HCT116 (cell line): Measurements from ENCODE around the gene KRT79. TPM values are rescaled to one million over a fixed set of nuclear protein-coding genes. Genes with fewer than 3 reads are reported as not detected.

ENCODE experiments used
- ATAC-seq: fragments of 200-7000 bp; cut with Tn5 transposase; 2 replicates; pipeline ENCODE4 v1.9.1; 2020; ENCODE audit warnings: mild to moderate bottlenecking, moderate library complexity
- BruUV-seq: library from RNA; stranded (reverse); fragments of 400-500 nt; replicated peaks from 2 replicates; lab custom pipeline; 2021; lab: Mats Ljungman, UMichigan
- CTCF ChIA-PET: fragments of 300-600 bp; sonication (Branson Sonifier 250); formaldehyde crosslinking; loops from one replicate; lab custom pipeline; 2021; ENCODE audit warnings: antibody characterized with exemption; lab: Charles Lee
- POLR2A ChIA-PET: fragments of 300-600, 350-600 bp; sonication (Branson Sonifier 250); formaldehyde crosslinking; loops from one replicate; lab custom pipeline; 2021; ENCODE audit warnings: antibody characterized with exemption; lab: Charles Lee
- RAD21 ChIA-PET, 2 experiments: fragments of 300-600 bp; sonication (Branson Sonifier 250); formaldehyde crosslinking; loops; one replicate each; lab custom pipeline; 2023; ENCODE audit warnings: low total read pairs in 2 of 2; ENCODE audit not compliant: uncharacterized antibody in 2 of 2, unreplicated experiment in 2 of 2, low non-redundant PET in 1 of 2; lab: Charles Lee
- DNase-seq: peaks from one replicate; pipeline ENCODE4 v3.0.0-alpha.2; 2010; ENCODE audit warnings: low read depth, low spot score
- H2AFZ ChIP-seq: fragments of 200-600 bp; shearing (Covaris generic), sonication (generic); 2 replicates; pipeline ENCODE4 v1.6.1; 2017; ENCODE audit warnings: low read depth, mixed run types, mixed read lengths, antibody characterized with exemption, low read length; ENCODE audit not compliant: poor library complexity, severe bottlenecking
- H3K27ac ChIP-seq: 2 replicates; pipeline ENCODE4 v1.5.1; 2012; ENCODE audit warnings: low read depth, low read length
- H3K27me3 ChIP-seq: fragments of 200-600 bp; sonication (generic); 2 replicates; pipeline ENCODE4 v1.6.1; 2016; ENCODE audit warnings: mixed run types, low read length, mixed read lengths; ENCODE audit not compliant: insufficient read depth
- H3K36me3 ChIP-seq, 2 experiments: fragments of 200-500 bp in 1 of 2; fragments of 200-600 bp in 1 of 2; sonication (Bioruptor generic) in 1 of 2; sonication (generic) in 1 of 2; 2 replicates each; pipeline versions ENCODE4 v1.5.1 to v1.6.1; 2014 to 2016; ENCODE audit warnings: low read length in 2 of 2, inconsistent platforms in 1 of 2, mixed read lengths in 1 of 2, mixed run types in 1 of 2; ENCODE audit not compliant: insufficient read depth in 2 of 2, control insufficient read depth in 1 of 2
- H3K4me1 ChIP-seq, 2 experiments: fragments of 200-600 bp in 1 of 2; sonication (generic) in 1 of 2; 2 replicates each; pipeline versions ENCODE4 v1.5.1 to v1.6.1; 2012 to 2017; ENCODE audit warnings: low read length in 2 of 2, inconsistent platforms in 1 of 2, mild to moderate bottlenecking in 1 of 2, mixed read lengths in 1 of 2, mixed run types in 1 of 2, moderate library complexity in 1 of 2; ENCODE audit not compliant: insufficient read depth in 2 of 2, control insufficient read depth in 1 of 2
- H3K4me2 ChIP-seq: fragments of 200-600 bp; sonication (generic); 2 replicates; pipeline ENCODE4 v1.6.1; 2017; ENCODE audit warnings: mixed run types, low read length, mixed read lengths
- H3K4me3 ChIP-seq, 2 experiments: fragments of 200-600 bp in 1 of 2; sonication (generic) in 1 of 2; replicated peaks in 1 of 2; 2 replicates each; pipeline ENCODE4 v1.5.1; 2011 to 2016; ENCODE audit warnings: low read length in 2 of 2, control low read depth in 1 of 2, low read depth in 1 of 2, mild to moderate bottlenecking in 1 of 2, mixed read lengths in 1 of 2, mixed run types in 1 of 2
- H3K79me2 ChIP-seq: fragments of 200-600 bp; sonication (generic); 2 replicates; pipeline ENCODE4 v1.6.1; 2017; ENCODE audit warnings: mild to moderate bottlenecking, mixed run types, low read length, moderate library complexity, mixed read lengths; ENCODE audit not compliant: insufficient read depth
- H3K9ac ChIP-seq: fragments of 200-600 bp; sonication (generic); 2 replicates; pipeline ENCODE4 v1.6.1; 2016; ENCODE audit warnings: low read length, mixed read lengths
- H3K9me2 ChIP-seq: fragments of 200-600 bp; sonication (generic), shearing (Covaris generic); 2 replicates; pipeline ENCODE4 v1.6.1; 2017; ENCODE audit warnings: mixed run types, mild to moderate bottlenecking, moderate library complexity; ENCODE audit not compliant: insufficient read depth
- H3K9me3 ChIP-seq, 2 experiments: fragments of 200-500 bp in 1 of 2; fragments of 200-600 bp in 1 of 2; sonication (Bioruptor generic) in 1 of 2; sonication (generic) in 1 of 2; 2 replicates each; pipeline ENCODE4 v1.6.1; 2014 to 2017; ENCODE audit warnings: low read length in 2 of 2, mixed read lengths in 2 of 2, inconsistent platforms in 1 of 2, low read depth in 1 of 2, mild to moderate bottlenecking in 1 of 2, mixed run types in 1 of 2, moderate library complexity in 1 of 2; ENCODE audit not compliant: control insufficient read depth in 1 of 2, insufficient read depth in 1 of 2
- H4K20me1 ChIP-seq: fragments of 200-600 bp; sonication (generic), shearing (Covaris generic); 2 replicates; pipeline ENCODE4 v1.6.1; 2017; ENCODE audit warnings: mixed run types, mild to moderate bottlenecking, moderate library complexity; ENCODE audit not compliant: insufficient read depth
- CBX3 ChIP-seq: IDR thresholded peaks from 2 replicates; pipeline ENCODE4 v1.6.1; 2012; ENCODE audit warnings: low read depth
- POLR2AphosphoS5 ChIP-seq: IDR thresholded peaks from 2 replicates; pipeline ENCODE4 v1.6.1; 2011; ENCODE audit warnings: mild to moderate bottlenecking, low read depth, low read length, moderate library complexity
- YY1 ChIP-seq: IDR thresholded peaks from 2 replicates; pipeline ENCODE4 v1.6.1; 2011; ENCODE audit warnings: low read length, low read depth, moderate library complexity, mild to moderate bottlenecking; ENCODE audit not compliant: insufficient replicate concordance; ENCODE audit errors: extremely low read depth
- intact Hi-C: fragments of 100-400 bp; cut with micrococcal nuclease; formaldehyde crosslinking; loops from 2 replicates; pipeline ENCODE4 v1.10.0; 2022
- total RNA-seq: library from RNA; stranded (reverse); gene quantifications from one replicate; pipeline ENCODE4 v1.2.1, GENCODE V29; 2021; ENCODE audit not compliant: unreplicated experiment

KRT79 gene
- total RNA-seq, 1 experiment from 2014 or later: not detected

- no peaks in the 10 kb centered on the region for H3K36me3 ChIP-seq
- peak overlapping the region; percentile 51 for H2AFZ ChIP-seq
- peak overlapping the region; percentile 78 for H3K9ac ChIP-seq
- POLR2A ChIA-PET: interaction anchor here (1.6 to 6.2 kb wide), 2 partner anchors 723 to 727 kb away, joined by 4 to 48 read pairs; no protein-coding TSS in a partner anchor
- no peaks in the 10 kb centered on the region for H3K9me2 ChIP-seq
- ATAC-seq (no peak), DNase-seq (no peak)
- H3K27ac ChIP-seq: peak overlapping the region; percentile 81
- intact Hi-C loops: loop anchor here (2.0 to 5.0 kb wide), 5 partner anchors 205 to 724 kb away; no protein-coding TSS in a partner anchor
- no peaks in the 10 kb centered on the region for H3K79me2 ChIP-seq
- RAD21 ChIA-PET: interaction anchor here in 1 of 2 experiments (1.3 kb wide), 1 partner anchor 728 kb away, joined by 6 read pairs; no protein-coding TSS in a partner anchor
- H3K9me3 ChIP-seq: no peaks in the 10 kb centered on the region
- CTCF ChIA-PET: interaction anchor here (0.7 to 2.1 kb wide), 18 partner anchors 8 to 728 kb away, joined by 3 to 33 read pairs (median 8); partner anchors contain the start of genes EIF4B and KRT85
- H3K4me3 ChIP-seq: 0 out of 4 replicates have a peak overlapping the region, but pooled peaks of 1 of the 2 experiments have one; percentile 16
- H3K27me3 ChIP-seq: no peaks in the 10 kb centered on the region
- TF ChIP-seq YY1 (no peak), CBX3 (no peak), POLR2AphosphoS5 (0 out of 2 replicates have a peak, but pooled peaks have one; percentile 36)
- no TSS peak for BruUV-seq
- peaks cover 54 to 69% of the 10 kb centered on the region in 2 experiments for H3K4me1 ChIP-seq
- H3K4me2 ChIP-seq: peak overlapping the region; percentile 91
- no peaks in the 10 kb centered on the region for H4K20me1 ChIP-seq
These were observed 37.4 kb upstream of the KRT79 start for GRCh38 chr12:52871291-52872039.
